Ramos (cell line): ENCODE data around the gene CTPS2.
"Not testable (repeated sequence)": the region's sequence is repeated elsewhere in the genome, so short reads cannot be mapped to it uniquely, and the experiment has no call there.

Experiments
- in situ Hi-C: fragments of 300-500 bp; cut with MboI; formaldehyde crosslinking; loops from one replicate; pipeline ENCODE4 v1.14.3; 2022; ENCODE audit warnings: low sequenced_read_pairs; ENCODE audit not compliant: unreplicated experiment

Gene CTPS2

GRCh38 chrX:16712548-16713155 is at the start of gene CTPS2:
Gene CTPS2, minus strand, starts transcription at chrX:16712669. Its CDS starts 9,767 bp downstream, at chrX:16702902.
- in situ Hi-C loops: no loop called here

GRCh38 chrX:16761500-16761899 is 49.0 kb upstream of the CTPS2 start:
- in situ Hi-C loops: not testable (repeated sequence)

GRCh38 chrX:16756724-16757123 is 44.3 kb upstream of the CTPS2 start:
- in situ Hi-C loops: no loop called here

GRCh38 chrX:16754019-16754418 is 41.5 kb upstream of the CTPS2 start:
- in situ Hi-C loops: no loop called here

- in situ Hi-C loops: no loop called here
Measured at GRCh38 chrX:16750136-16750535, 37.7 kb upstream of the CTPS2 start.

GRCh38 chrX:16748425-16748824 is 36.0 kb upstream of the CTPS2 start:
- in situ Hi-C loops: no loop called here

- in situ Hi-C loops: no loop called here
Measured at GRCh38 chrX:16745659-16746058, 33.2 kb upstream of the CTPS2 start.

GRCh38 chrX:16745102-16745501 is 32.6 kb upstream of the CTPS2 start:
- in situ Hi-C loops: no loop called here

GRCh38 chrX:16743604-16744325 is 31.3 kb upstream of the CTPS2 start:
- in situ Hi-C loops: no loop called here

GRCh38 chrX:16739574-16739973 is 27.1 kb upstream of the CTPS2 start:
- in situ Hi-C loops: no loop called here

- in situ Hi-C loops: no loop called here
Measured at GRCh38 chrX:16737024-16737423, 24.6 kb upstream of the CTPS2 start.

GRCh38 chrX:16733013-16733412 is 20.5 kb upstream of the CTPS2 start:
- in situ Hi-C loops: no loop called here

- in situ Hi-C loops: no loop called here
Measured at GRCh38 chrX:16730450-16730849, 18.0 kb upstream of the CTPS2 start.

- in situ Hi-C loops: no loop called here
Measured at GRCh38 chrX:16727637-16728036, 15.2 kb upstream of the CTPS2 start.

- in situ Hi-C loops: not testable (repeated sequence)
Measured at GRCh38 chrX:16726347-16726988, 14.0 kb upstream of the CTPS2 start.

- in situ Hi-C loops: no loop called here
Measured at GRCh38 chrX:16725072-16725471, 12.6 kb upstream of the CTPS2 start.

GRCh38 chrX:16722481-16722880 is 10.0 kb upstream of the CTPS2 start:
- in situ Hi-C loops: no loop called here

- in situ Hi-C loops: no loop called here
Measured at GRCh38 chrX:16719334-16720084, 7.0 kb upstream of the CTPS2 start, which contains the start of gene SYAP1. Gene SYAP1, plus strand, starts transcription at chrX:16719612. Its CDS starts 113 bp downstream, at chrX:16719725.

- in situ Hi-C loops: no loop called here
Measured at GRCh38 chrX:16718824-16719333, 6.4 kb upstream of the CTPS2 start.

- in situ Hi-C loops: not testable (repeated sequence)
Measured at GRCh38 chrX:16716451-16716850, 4.0 kb upstream of the CTPS2 start.
